Measurements from ENCODE around the gene ZFAND5.

GRCh38 chr9:72394066-72394465 is 29.1 kb upstream of the ZFAND5 start:
- TF ChIP-seq CTCF (IDR thresholded peaks at IDR 0.05) (no peak), POLR2A (IDR thresholded peaks at IDR 0.05) (no peak), EP300 (IDR thresholded peaks at IDR 0.05) (no peak)
